Uterus (tissue), 2 donors: ENCODE measurements around the gene OR4E2.
"Not testable (repeated sequence)": the region's sequence is repeated elsewhere in the genome, so short reads cannot be mapped to it uniquely, and the experiment has no call there.

Experiments used
- CTCF ChIP-seq, 4 experiments: fragments of 200-600 bp in 2 of 4; fragments of 450-650 bp in 2 of 4; sonication (generic) in 2 of 4; IDR thresholded peaks; one replicate each; pipeline ENCODE4 v1.5.1; 2016 to 2019; ENCODE audit warnings: antibody characterized with exemption in 4 of 4, mild to moderate bottlenecking in 2 of 4, moderate library complexity in 1 of 4
- POLR2A ChIP-seq, 2 donors: fragments of 450-650 bp; IDR thresholded peaks; one replicate each; pipeline ENCODE4 v1.6.1; 2016; ENCODE audit warnings: antibody characterized with exemption in 2 of 2, mild to moderate bottlenecking in 1 of 2, moderate library complexity in 1 of 2

- not testable (repeated sequence) for TF ChIP-seq CTCF, POLR2A (IDR thresholded peaks at IDR 0.05)
These were observed 44.9 kb downstream of the OR4E2 start for GRCh38 chr14:21698538-21698937.
